ENCODE results near the gene EIF4E3. TPM values are rescaled to one million over a fixed set of nuclear protein-coding genes. Genes with fewer than 3 reads are reported as not detected.

Gene EIF4E3
- total RNA-seq, 2 experiments from 2014 or later: 48.2 to 50.4 TPM

- Mint-ChIP-seq H3K9me3 (no peaks in the 10 kb centered on the region), H3K27ac (peak overlapping the region; percentile 69), H3K36me3 (ENCODE audit: low read depth) (peaks cover 40% of the 10 kb centered on the region), H3K27me3 (no peaks in the 10 kb centered on the region), H3K4me3 (peak overlapping the region; percentile 42), H3K4me1 (ENCODE audit: low read depth) (peaks cover 95% of the 10 kb centered on the region)
- no peak overlapping the region for H3K4me3 ChIP-seq (ENCODE audit: low read length)
- intact Hi-C loops (cut with DNase I, micrococcal nuclease): loop anchor here (10.0 kb wide), 3 partner anchors 387 to 1277 kb away; partner anchors contain the start of gene PPP4R2 (in 1 of the 2)
- ChIA-PET POLR2A (interaction anchor here (0.7 to 1.1 kb wide), 3 partner anchors 11 to 15 kb away, joined by 3 to 4 read pairs (median 3); no protein-coding TSS in a partner anchor), CTCF (interaction anchor here (1.0 to 2.6 kb wide), 2 partner anchors 12 to 141 kb away, joined by 4 to 8 read pairs; no protein-coding TSS in a partner anchor)
- DNase-seq (peak in 7 of 14 experiments; percentile 13 to 62 (median 44)), ATAC-seq (ENCODE audit: poor library complexity) (peak; percentile 48)
- H3K27me3 ChIP-seq (ENCODE audit: control insufficient read depth in 1 of 2, insufficient read depth in 2 of 2, low read length in 2 of 2): no peaks in the 10 kb centered on the region
- peaks cover 80% of the 10 kb centered on the region for H3K4me1 ChIP-seq (ENCODE audit: insufficient read depth, low read length)
- H3K9me3 ChIP-seq (ENCODE audit: control insufficient read depth in 1 of 2, insufficient read depth in 1 of 2, low read length in 2 of 2): no peaks in the 10 kb centered on the region
- TF ChIP-seq CTCF (IDR thresholded peaks at IDR 0.05): no peak
- peak overlapping the region in 1 of 2 donors; percentile 1 for H3K27ac ChIP-seq (ENCODE audit: low read depth in 1 of 2, low read length in 2 of 2)
- peaks cover 5% of the 10 kb centered on the region for H3K36me3 ChIP-seq (ENCODE audit: insufficient read depth, low read length)
These were observed 7.1 kb downstream of the EIF4E3 start for GRCh38 chr3:71718072-71718471.

GRCh38 chr3:71714595-71714994 lies 10.6 kb downstream of the EIF4E3 start:
- peaks cover 69% of the 10 kb centered on the region for H3K4me1 ChIP-seq (ENCODE audit: insufficient read depth, low read length)
- CTCF ChIA-PET: interaction anchor here (1.2 kb wide), 1 partner anchor 144 kb away, joined by 3 read pairs; no protein-coding TSS in a partner anchor
- no peak for TF ChIP-seq CTCF (IDR thresholded peaks at IDR 0.05)
- H3K36me3 Mint-ChIP-seq (ENCODE audit: low read depth): peaks cover 40% of the 10 kb centered on the region
- no peaks in the 10 kb centered on the region for H3K27me3 ChIP-seq (ENCODE audit: control insufficient read depth in 1 of 2, insufficient read depth in 2 of 2, low read length in 2 of 2)
- intact Hi-C loops (cut with DNase I, micrococcal nuclease): loop anchor here (5.0 to 10.0 kb wide), 7 partner anchors 38 to 1280 kb away; partner anchors contain the start of genes GPR27 (in 1 of the 2) and PPP4R2 (in 1 of the 2)
- no peak for DNase-seq
- H3K4me3 Mint-ChIP-seq: no peak overlapping the region
- POLR2A ChIA-PET: no interaction called here
- no peak overlapping the region for H3K4me3 ChIP-seq (ENCODE audit: low read length)
- no peaks in the 10 kb centered on the region for H3K27me3 Mint-ChIP-seq
- no peaks in the 10 kb centered on the region for H3K9me3 ChIP-seq (ENCODE audit: control insufficient read depth in 1 of 2, insufficient read depth in 1 of 2, low read length in 2 of 2)
- ATAC-seq (ENCODE audit: poor library complexity): no peak
- H3K27ac Mint-ChIP-seq: peak overlapping the region; percentile 72
- no peak overlapping the region for H3K27ac ChIP-seq (ENCODE audit: low read depth in 1 of 2, low read length in 2 of 2)
- peaks cover 97% of the 10 kb centered on the region for H3K4me1 Mint-ChIP-seq (ENCODE audit: low read depth)
- H3K36me3 ChIP-seq (ENCODE audit: insufficient read depth, low read length): peaks cover 13% of the 10 kb centered on the region
- H3K9me3 Mint-ChIP-seq: no peaks in the 10 kb centered on the region

GRCh38 chr3:71713041-71713440 lies 12.2 kb downstream of the EIF4E3 start:
- no peaks in the 10 kb centered on the region for H3K27me3 ChIP-seq (ENCODE audit: control insufficient read depth in 1 of 2, insufficient read depth in 2 of 2, low read length in 2 of 2)
- peaks cover 29% of the 10 kb centered on the region for H3K36me3 ChIP-seq (ENCODE audit: insufficient read depth, low read length)
- Mint-ChIP-seq H3K4me3 (peak overlapping the region; percentile 1), H3K27ac (peak overlapping the region; percentile 72), H3K9me3 (no peaks in the 10 kb centered on the region), H3K4me1 (ENCODE audit: low read depth) (peaks cover 94% of the 10 kb centered on the region), H3K27me3 (no peaks in the 10 kb centered on the region), H3K36me3 (ENCODE audit: low read depth) (peaks cover 49% of the 10 kb centered on the region)
- peaks cover 61% of the 10 kb centered on the region for H3K4me1 ChIP-seq (ENCODE audit: insufficient read depth, low read length)
- no peak for TF ChIP-seq CTCF (IDR thresholded peaks at IDR 0.05)
- H3K4me3 ChIP-seq (ENCODE audit: low read length): no peak overlapping the region
- no peak overlapping the region for H3K27ac ChIP-seq (ENCODE audit: low read depth in 1 of 2, low read length in 2 of 2)
- DNase-seq: no peak
- CTCF ChIA-PET: interaction anchor here (0.6 to 0.9 kb wide), 2 partner anchors 16 to 1110 kb away, joined by 3 to 4 read pairs; no protein-coding TSS in a partner anchor
- POLR2A ChIA-PET: no interaction called here
- intact Hi-C loops (cut with DNase I, micrococcal nuclease): loop anchor here (2.0 to 10.0 kb wide), 8 partner anchors 16 to 1282 kb away; partner anchors contain the start of genes GPR27 (in 1 of the 2) and PPP4R2 (in 1 of the 2)
- H3K9me3 ChIP-seq (ENCODE audit: control insufficient read depth in 1 of 2, insufficient read depth in 1 of 2, low read length in 2 of 2): no peaks in the 10 kb centered on the region
- ATAC-seq (ENCODE audit: poor library complexity): no peak

Data from CD4-positive, alpha-beta T cell (primary cell).